Hepatocyte (in vitro differentiated cells): ENCODE data around the gene SLC13A1. TPM values are rescaled to one million over a fixed set of nuclear protein-coding genes. Genes with fewer than 3 reads are reported as not detected.

Experiments
- DNase-seq: peaks from one replicate; pipeline ENCODE4 v3.0.0-alpha.2; 2016; ENCODE audit warnings: low spot score
- H2AFZ ChIP-seq: fragments of 200-600 bp; sonication (generic); 2 replicates; pipeline ENCODE4 v1.6.0; 2016; ENCODE audit warnings: antibody characterized with exemption, mild to moderate bottlenecking
- H3K27ac ChIP-seq: fragments of 200-600 bp; sonication (generic); 2 replicates; pipeline ENCODE4 v1.5.1; 2016; ENCODE audit warnings: mild to moderate bottlenecking
- H3K27me3 ChIP-seq: fragments of 200-600 bp; sonication (generic); 2 replicates; pipeline ENCODE4 v1.6.1; 2016
- H3K36me3 ChIP-seq: fragments of 200-600 bp; sonication (generic); replicated peaks from 2 replicates; pipeline ENCODE4 v1.5.1; 2016; ENCODE audit warnings: low read depth; ENCODE audit not compliant: insufficient read depth
- H3K4me1 ChIP-seq: fragments of 200-600 bp; sonication (generic); 2 replicates; pipeline ENCODE4 v1.5.1; 2016; ENCODE audit warnings: mild to moderate bottlenecking, moderate library complexity; ENCODE audit not compliant: insufficient read depth
- H3K4me2 ChIP-seq: fragments of 200-600 bp; sonication (generic); 2 replicates; pipeline ENCODE4 v1.6.0; 2016
- H3K4me3 ChIP-seq: fragments of 200-600 bp; sonication (generic); 2 replicates; pipeline ENCODE4 v1.5.1; 2016; ENCODE audit warnings: mild to moderate bottlenecking
- H3K79me2 ChIP-seq: fragments of 200-600 bp; sonication (generic); 2 replicates; pipeline ENCODE4 v1.6.0; 2017; ENCODE audit warnings: mild to moderate bottlenecking
- H3K9me2 ChIP-seq: fragments of 200-600 bp; sonication (generic); replicated peaks from 2 replicates; pipeline ENCODE4 v1.6.0; 2017; ENCODE audit warnings: mild to moderate bottlenecking; ENCODE audit not compliant: insufficient read depth
- H3K9me3 ChIP-seq: fragments of 200-600 bp; sonication (generic); 2 replicates; pipeline ENCODE4 v1.5.1; 2016; ENCODE audit warnings: low read depth, mild to moderate bottlenecking
- H4K20me1 ChIP-seq: fragments of 200-600 bp; sonication (generic); 2 replicates; pipeline ENCODE4 v1.6.0; 2016; ENCODE audit warnings: mild to moderate bottlenecking; ENCODE audit not compliant: insufficient read depth, poor library complexity, severe bottlenecking
- EZH2 ChIP-seq: fragments of 200-600 bp; sonication (generic); IDR thresholded peaks from 2 replicates; pipeline ENCODE4 v1.6.1; 2016; ENCODE audit warnings: antibody characterized with exemption, mild to moderate bottlenecking, borderline replicate concordance
- EZH2phosphoT487 ChIP-seq: fragments of 200-600 bp; sonication (generic); IDR thresholded peaks from one replicate; pipeline ENCODE4 v1.6.1; 2018; ENCODE audit warnings: antibody characterized with exemption, mild to moderate bottlenecking, low read depth, moderate library complexity; ENCODE audit not compliant: unreplicated experiment, severe bottlenecking
- WGBS: methylation state at CpG from one replicate; pipeline ENCODE4 v1.1.6; 2016; ENCODE audit warnings: low lambda C conversion rate; ENCODE audit errors: missing lambda C conversion rate; 5-methylcytosine and 5-hydroxymethylcytosine counted together
- polyA plus RNA-seq: library from polyadenylated mRNA; unstranded; fragments of >200 nt; fragmentation: Nextera tagmentation; extraction: Ambion mirVana; gene quantifications from 2 replicates; pipeline ENCODE4 v1.2.1, GENCODE V29; 2016
- total RNA-seq: library from RNA; depleted of rRNA; stranded (reverse); fragments of >200 nt; gene quantifications from 2 replicates; pipeline ENCODE4 v1.2.3, GENCODE V29; 2014
- TF ChIP-seq, protein P1 (sequence below): fragments of 200-600 bp; sonication (generic); IDR thresholded peaks from 2 replicates; pipeline ENCODE4 v1.5.1; 2016; ENCODE audit warnings: antibody characterized with exemption, mild to moderate bottlenecking; ENCODE audit not compliant: poor library complexity

SLC13A1 gene
- total and polyA plus RNA-seq, 2 experiments from 2014 or later = 0.07 TPM; not detected in 1

DNA sequence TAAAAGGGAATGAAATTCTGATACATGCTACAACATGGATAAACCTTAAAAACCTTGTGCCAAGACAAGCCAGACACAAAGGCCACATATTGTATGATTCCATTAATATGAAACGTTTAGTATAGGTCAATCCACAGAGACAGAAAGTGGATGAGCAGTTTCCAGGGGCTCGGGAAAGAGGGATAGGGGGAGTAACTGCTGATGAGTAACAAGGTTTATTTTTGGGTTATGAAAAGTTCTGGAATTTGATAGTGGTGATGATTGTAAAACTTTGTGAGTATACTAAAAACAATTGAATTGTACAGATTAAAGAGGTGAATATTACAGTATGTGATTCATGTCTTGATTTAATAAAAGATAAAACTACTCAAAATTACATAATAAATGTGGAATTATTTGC, 19.1 kb upstream of the SLC13A1 start:
- no peaks in the 10 kb centered on the region for H3K4me1 ChIP-seq
- H3K79me2 ChIP-seq = no peaks in the 10 kb centered on the region
- H3K4me2 ChIP-seq = no peak overlapping the region
- no peaks in the 10 kb centered on the region for H3K9me2 ChIP-seq
- H2AFZ ChIP-seq = no peak overlapping the region
- no peak for DNase-seq
- H3K9me3 ChIP-seq = peaks cover 7% of the 10 kb centered on the region
- H3K27me3 ChIP-seq = no peaks in the 10 kb centered on the region
- no peaks in the 10 kb centered on the region for H3K36me3 ChIP-seq
- TF ChIP-seq EZH2phosphoT487 (no peak), EZH2 (no peak)
- TF ChIP-seq, protein P1, sequence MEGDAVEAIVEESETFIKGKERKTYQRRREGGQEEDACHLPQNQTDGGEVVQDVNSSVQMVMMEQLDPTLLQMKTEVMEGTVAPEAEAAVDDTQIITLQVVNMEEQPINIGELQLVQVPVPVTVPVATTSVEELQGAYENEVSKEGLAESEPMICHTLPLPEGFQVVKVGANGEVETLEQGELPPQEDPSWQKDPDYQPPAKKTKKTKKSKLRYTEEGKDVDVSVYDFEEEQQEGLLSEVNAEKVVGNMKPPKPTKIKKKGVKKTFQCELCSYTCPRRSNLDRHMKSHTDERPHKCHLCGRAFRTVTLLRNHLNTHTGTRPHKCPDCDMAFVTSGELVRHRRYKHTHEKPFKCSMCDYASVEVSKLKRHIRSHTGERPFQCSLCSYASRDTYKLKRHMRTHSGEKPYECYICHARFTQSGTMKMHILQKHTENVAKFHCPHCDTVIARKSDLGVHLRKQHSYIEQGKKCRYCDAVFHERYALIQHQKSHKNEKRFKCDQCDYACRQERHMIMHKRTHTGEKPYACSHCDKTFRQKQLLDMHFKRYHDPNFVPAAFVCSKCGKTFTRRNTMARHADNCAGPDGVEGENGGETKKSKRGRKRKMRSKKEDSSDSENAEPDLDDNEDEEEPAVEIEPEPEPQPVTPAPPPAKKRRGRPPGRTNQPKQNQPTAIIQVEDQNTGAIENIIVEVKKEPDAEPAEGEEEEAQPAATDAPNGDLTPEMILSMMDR = no peak
- 82% methylated on average over 2 of the region's 2 CpGs for WGBS
- no peak overlapping the region for H3K27ac ChIP-seq
- H4K20me1 ChIP-seq = no peaks in the 10 kb centered on the region
- H3K4me3 ChIP-seq = no peak overlapping the region

DNA sequence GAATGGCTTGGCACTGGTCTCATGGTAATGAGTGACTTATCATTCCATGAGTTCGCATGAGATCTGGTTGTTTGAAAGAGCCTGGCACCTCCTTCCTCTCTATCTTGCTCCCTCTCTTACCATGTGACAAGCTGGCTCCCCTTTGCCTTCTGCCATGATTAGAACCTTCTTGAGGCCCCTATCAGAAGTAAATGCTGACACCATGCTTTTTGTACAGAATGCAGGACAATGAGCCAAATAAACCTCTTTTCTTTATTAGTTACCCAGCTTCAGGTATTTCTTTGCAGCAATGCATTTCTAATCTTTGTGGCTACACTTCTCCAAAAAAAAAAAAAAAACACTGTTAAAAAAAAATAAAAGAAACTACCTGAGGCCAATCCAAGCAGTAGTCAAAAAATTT, 17.1 kb upstream of the SLC13A1 start:
- H4K20me1 ChIP-seq = no peaks in the 10 kb centered on the region
- no peak overlapping the region for H3K27ac ChIP-seq
- no peak overlapping the region for H2AFZ ChIP-seq
- no peaks in the 10 kb centered on the region for H3K4me1 ChIP-seq
- no peak overlapping the region for H3K4me3 ChIP-seq
- H3K4me2 ChIP-seq = no peak overlapping the region
- H3K27me3 ChIP-seq = no peaks in the 10 kb centered on the region
- 89% methylated on average over 1 of the region's 1 CpG for WGBS
- no peak for DNase-seq
- no peaks in the 10 kb centered on the region for H3K36me3 ChIP-seq
- no peaks in the 10 kb centered on the region for H3K9me2 ChIP-seq
- H3K9me3 ChIP-seq = no peaks in the 10 kb centered on the region
- H3K79me2 ChIP-seq = no peaks in the 10 kb centered on the region
- TF ChIP-seq, protein P1 = no peak
- TF ChIP-seq EZH2 (no peak), EZH2phosphoT487 (no peak)

DNA sequence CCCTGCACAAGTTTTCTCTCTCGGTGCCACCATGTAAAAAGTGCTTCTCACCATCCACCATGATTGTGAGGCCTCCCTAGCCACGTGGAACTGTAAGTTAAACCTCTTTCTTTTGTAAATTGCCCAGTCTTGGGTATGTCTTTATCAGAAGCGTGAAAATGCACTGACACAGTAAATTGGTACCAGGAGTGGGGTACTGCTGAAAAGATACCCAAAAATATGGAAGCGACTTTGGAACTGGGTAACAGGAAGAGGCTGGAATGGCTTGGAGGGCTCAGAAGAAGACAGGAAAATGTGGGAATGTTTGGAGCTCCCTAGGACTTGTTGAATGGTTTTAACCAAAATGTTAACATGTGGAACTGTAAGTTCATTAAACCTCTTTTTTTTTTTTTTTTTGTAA, 15.6 kb upstream of the SLC13A1 start:
- no peaks in the 10 kb centered on the region for H3K9me3 ChIP-seq
- H3K4me1 ChIP-seq = peaks cover 3% of the 10 kb centered on the region
- TF ChIP-seq EZH2 = no peak
- TF ChIP-seq, protein P1 = no peak
- TF ChIP-seq EZH2phosphoT487 = no peak
- no peaks in the 10 kb centered on the region for H3K27me3 ChIP-seq
- H2AFZ ChIP-seq = no peak overlapping the region
- H3K79me2 ChIP-seq = no peaks in the 10 kb centered on the region
- no peaks in the 10 kb centered on the region for H4K20me1 ChIP-seq
- no peaks in the 10 kb centered on the region for H3K9me2 ChIP-seq
- H3K4me3 ChIP-seq = no peak overlapping the region
- no peak overlapping the region for H3K27ac ChIP-seq
- no peak overlapping the region for H3K4me2 ChIP-seq
- no peak for DNase-seq
- H3K36me3 ChIP-seq = no peaks in the 10 kb centered on the region
- 87% methylated on average over 4 of the region's 4 CpGs for WGBS

DNA sequence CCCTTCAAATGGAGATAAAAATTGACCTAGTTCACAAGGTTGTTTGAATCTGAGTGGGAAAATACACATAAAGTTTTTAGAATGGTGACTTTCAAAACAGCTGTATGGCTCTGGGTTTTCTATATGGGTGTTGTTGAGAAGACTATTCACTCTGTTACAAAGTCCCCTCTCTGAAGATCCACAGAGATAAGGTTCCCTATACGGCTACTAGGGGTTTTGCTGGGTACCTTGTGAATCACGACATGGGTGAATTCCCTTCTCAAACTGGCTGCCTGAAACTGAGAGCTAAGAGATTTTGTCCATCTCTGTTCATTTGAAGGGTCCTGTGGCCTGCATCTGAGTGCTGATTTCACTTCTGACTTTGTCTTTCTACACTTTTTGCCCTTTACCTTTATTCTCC, 11.8 kb upstream of the SLC13A1 start:
- H3K4me3 ChIP-seq = no peak overlapping the region
- no peak overlapping the region for H3K4me2 ChIP-seq
- H3K4me1 ChIP-seq = peaks cover 14% of the 10 kb centered on the region
- WGBS = 77% methylated on average over 2 of the region's 2 CpGs
- no peaks in the 10 kb centered on the region for H3K36me3 ChIP-seq
- no peaks in the 10 kb centered on the region for H3K9me3 ChIP-seq
- no peaks in the 10 kb centered on the region for H4K20me1 ChIP-seq
- H2AFZ ChIP-seq = no peak overlapping the region
- no peaks in the 10 kb centered on the region for H3K9me2 ChIP-seq
- TF ChIP-seq, protein P1 = no peak
- no peak for TF ChIP-seq EZH2phosphoT487
- no peak for TF ChIP-seq EZH2
- peak overlapping the region; percentile 45 for H3K27ac ChIP-seq
- no peak for DNase-seq
- no peaks in the 10 kb centered on the region for H3K27me3 ChIP-seq
- no peaks in the 10 kb centered on the region for H3K79me2 ChIP-seq
